ENCODE measurements around the gene WFDC1. TPM values are rescaled to one million over a fixed set of nuclear protein-coding genes. Genes with fewer than 3 reads are reported as not detected.

Gene WFDC1
- total and polyA plus RNA-seq, 4 donors: 6.5 to 14.8 (median 11.4) TPM

DNA sequence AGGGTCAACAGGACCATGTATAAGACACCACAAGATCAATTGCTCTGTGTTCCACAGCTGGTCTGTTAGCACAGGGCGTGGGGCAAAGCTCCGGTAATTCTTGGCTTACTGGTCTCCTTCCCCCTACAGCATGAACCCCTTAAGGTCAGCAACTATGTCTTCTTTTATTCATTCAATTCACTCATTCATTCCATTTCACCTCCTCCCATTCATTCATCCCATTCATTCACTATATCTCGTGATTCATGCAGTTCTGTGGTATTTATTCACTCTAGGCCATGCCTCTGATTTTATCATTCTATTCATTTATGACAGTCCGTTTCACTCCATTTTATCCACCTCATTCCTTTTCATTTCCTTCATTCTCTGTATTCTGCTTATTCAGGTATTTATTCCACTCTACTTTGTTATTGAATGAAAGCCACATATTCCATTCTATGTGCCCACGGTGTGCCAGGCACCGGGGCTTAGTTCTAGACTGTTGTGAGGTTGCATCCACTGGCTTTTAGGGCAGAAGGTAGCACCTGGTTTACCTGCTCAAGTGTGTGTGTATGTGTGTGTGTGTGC lies 19.0 kb upstream of the WFDC1 start:
- Histone ChIP-seq H3K27ac (ENCODE audit: low read depth in 1 of 2, low read length in 1 of 2) (no peak overlapping the region), H3K4me3 (no peak overlapping the region), H3K9me3 (ENCODE audit: control insufficient read depth in 4 of 4, insufficient read depth in 3 of 4, low read length in 3 of 4) (no peaks in the 10 kb centered on the region), H3K4me1 (ENCODE audit: control insufficient read depth in 5 of 5, insufficient read depth in 5 of 5, low read length in 5 of 5) (no peaks in the 10 kb centered on the region), H3K9ac (ENCODE audit: insufficient read depth in 1 of 2, low read length in 2 of 2) (no peak overlapping the region), H3K27me3 (ENCODE audit: control insufficient read depth in 3 of 3, insufficient read depth in 3 of 3, low read length in 2 of 3) (peaks cover 0 to 5% (median 0%) of the 10 kb centered on the region in 3 donors), H3K36me3 (ENCODE audit: control insufficient read depth in 4 of 4, insufficient read depth in 4 of 4, low read length in 4 of 4) (no peaks in the 10 kb centered on the region)
- no peak for DNase-seq
- 88 to 91% methylated on average over 6 of the region's 6 CpGs for WGBS, 2 donors
- no peak for ATAC-seq (ENCODE audit: insufficient read depth, low FRiP score)
- TF ChIP-seq, protein P1, sequence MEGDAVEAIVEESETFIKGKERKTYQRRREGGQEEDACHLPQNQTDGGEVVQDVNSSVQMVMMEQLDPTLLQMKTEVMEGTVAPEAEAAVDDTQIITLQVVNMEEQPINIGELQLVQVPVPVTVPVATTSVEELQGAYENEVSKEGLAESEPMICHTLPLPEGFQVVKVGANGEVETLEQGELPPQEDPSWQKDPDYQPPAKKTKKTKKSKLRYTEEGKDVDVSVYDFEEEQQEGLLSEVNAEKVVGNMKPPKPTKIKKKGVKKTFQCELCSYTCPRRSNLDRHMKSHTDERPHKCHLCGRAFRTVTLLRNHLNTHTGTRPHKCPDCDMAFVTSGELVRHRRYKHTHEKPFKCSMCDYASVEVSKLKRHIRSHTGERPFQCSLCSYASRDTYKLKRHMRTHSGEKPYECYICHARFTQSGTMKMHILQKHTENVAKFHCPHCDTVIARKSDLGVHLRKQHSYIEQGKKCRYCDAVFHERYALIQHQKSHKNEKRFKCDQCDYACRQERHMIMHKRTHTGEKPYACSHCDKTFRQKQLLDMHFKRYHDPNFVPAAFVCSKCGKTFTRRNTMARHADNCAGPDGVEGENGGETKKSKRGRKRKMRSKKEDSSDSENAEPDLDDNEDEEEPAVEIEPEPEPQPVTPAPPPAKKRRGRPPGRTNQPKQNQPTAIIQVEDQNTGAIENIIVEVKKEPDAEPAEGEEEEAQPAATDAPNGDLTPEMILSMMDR (IDR thresholded peaks at IDR 0.05; ENCODE audit: control extremely low read depth, extremely low read depth): no peak

DNA sequence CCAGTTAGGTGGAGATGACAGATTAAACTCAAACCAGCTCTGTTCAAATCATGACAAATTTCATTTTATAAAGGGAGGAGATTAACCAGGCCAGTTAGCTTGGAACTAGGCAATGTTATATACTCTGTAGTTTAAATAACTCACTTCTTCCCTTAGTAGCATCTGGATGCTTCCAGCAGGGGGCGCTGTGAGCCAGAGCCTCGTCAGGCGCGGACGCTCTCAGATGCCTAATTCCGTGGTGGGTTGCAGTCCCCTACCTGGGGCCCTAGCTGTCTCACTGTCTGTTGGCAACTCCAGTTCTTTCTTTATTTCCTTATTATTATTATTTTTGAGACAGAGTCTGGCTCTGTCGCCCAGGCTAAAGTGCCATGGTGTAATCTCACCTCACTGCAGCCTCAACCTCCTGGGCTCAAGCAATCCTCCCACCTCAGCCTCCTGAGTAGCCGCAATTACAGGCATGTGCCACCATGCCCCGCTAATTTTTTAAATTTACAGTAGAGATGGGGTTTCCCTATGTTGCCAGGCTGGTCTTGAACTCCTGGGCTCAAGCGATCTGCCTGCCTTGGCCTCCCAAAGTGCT lies 17.3 kb upstream of the WFDC1 start:
- 30 to 34% methylated on average over 10 of the region's 10 CpGs for WGBS, 2 donors
- H3K27me3 ChIP-seq (ENCODE audit: control insufficient read depth in 3 of 3, insufficient read depth in 3 of 3, low read length in 2 of 3): peaks cover 0 to 5% (median 0%) of the 10 kb centered on the region in 3 donors
- H3K9me3 ChIP-seq (ENCODE audit: control insufficient read depth in 4 of 4, insufficient read depth in 3 of 4, low read length in 3 of 4): no peaks in the 10 kb centered on the region
- peaks cover 0 to 2% (median 0%) of the 10 kb centered on the region in 5 donors for H3K4me1 ChIP-seq (ENCODE audit: control insufficient read depth in 5 of 5, insufficient read depth in 5 of 5, low read length in 5 of 5)
- ATAC-seq (ENCODE audit: insufficient read depth, low FRiP score) (no peak), DNase-seq (peak; percentile 65 to 74 (median 71))
- no peak overlapping the region for H3K4me3 ChIP-seq
- H3K36me3 ChIP-seq (ENCODE audit: control insufficient read depth in 4 of 4, insufficient read depth in 4 of 4, low read length in 4 of 4): no peaks in the 10 kb centered on the region
- H3K27ac ChIP-seq (ENCODE audit: low read depth in 1 of 2, low read length in 1 of 2): no peak overlapping the region
- no peak overlapping the region for H3K9ac ChIP-seq (ENCODE audit: insufficient read depth in 1 of 2, low read length in 2 of 2)
- TF ChIP-seq, protein P1 (IDR thresholded peaks at IDR 0.05; ENCODE audit: control extremely low read depth, extremely low read depth): peak; percentile 81

DNA sequence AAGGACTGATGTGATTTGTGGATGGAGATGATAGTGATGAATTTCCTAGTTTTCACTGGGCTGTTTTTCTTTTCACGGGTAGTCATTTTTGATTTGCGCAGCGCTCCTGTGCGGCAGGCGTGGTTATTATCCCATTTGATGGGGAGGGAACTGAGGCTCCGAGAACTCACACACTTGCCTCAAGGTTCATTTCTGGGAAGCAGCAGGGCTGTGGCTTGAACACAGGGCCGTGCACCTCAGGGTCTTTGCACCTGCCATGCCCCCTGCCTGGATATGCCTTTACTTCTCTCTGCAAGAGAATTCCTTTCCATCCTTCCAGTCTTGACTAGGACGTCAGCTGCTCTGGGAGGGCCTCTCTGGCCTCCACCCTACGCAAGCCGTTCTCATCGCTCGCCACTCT lies 16.3 kb upstream of the WFDC1 start:
- H3K27me3 ChIP-seq (ENCODE audit: control insufficient read depth in 3 of 3, insufficient read depth in 3 of 3, low read length in 2 of 3): no peaks in the 10 kb centered on the region
- H3K9me3 ChIP-seq (ENCODE audit: control insufficient read depth in 4 of 4, insufficient read depth in 3 of 4, low read length in 3 of 4): no peaks in the 10 kb centered on the region
- H3K9ac ChIP-seq (ENCODE audit: insufficient read depth in 1 of 2, low read length in 2 of 2): no peak overlapping the region
- no peak overlapping the region for H3K27ac ChIP-seq (ENCODE audit: low read depth in 1 of 2, low read length in 1 of 2)
- TF ChIP-seq, protein P1 (IDR thresholded peaks at IDR 0.05; ENCODE audit: control extremely low read depth, extremely low read depth): no peak
- DNase-seq (no peak), ATAC-seq (ENCODE audit: insufficient read depth, low FRiP score) (no peak)
- no peak overlapping the region for H3K4me3 ChIP-seq
- peaks cover 0 to 2% (median 0%) of the 10 kb centered on the region in 5 donors for H3K4me1 ChIP-seq (ENCODE audit: control insufficient read depth in 5 of 5, insufficient read depth in 5 of 5, low read length in 5 of 5)
- H3K36me3 ChIP-seq (ENCODE audit: control insufficient read depth in 4 of 4, insufficient read depth in 4 of 4, low read length in 4 of 4): no peaks in the 10 kb centered on the region
- 90 to 93% methylated on average over 12 of the region's 12 CpGs for WGBS, 2 donors
